ENCODE measurements around the gene LMNA.

DNA sequence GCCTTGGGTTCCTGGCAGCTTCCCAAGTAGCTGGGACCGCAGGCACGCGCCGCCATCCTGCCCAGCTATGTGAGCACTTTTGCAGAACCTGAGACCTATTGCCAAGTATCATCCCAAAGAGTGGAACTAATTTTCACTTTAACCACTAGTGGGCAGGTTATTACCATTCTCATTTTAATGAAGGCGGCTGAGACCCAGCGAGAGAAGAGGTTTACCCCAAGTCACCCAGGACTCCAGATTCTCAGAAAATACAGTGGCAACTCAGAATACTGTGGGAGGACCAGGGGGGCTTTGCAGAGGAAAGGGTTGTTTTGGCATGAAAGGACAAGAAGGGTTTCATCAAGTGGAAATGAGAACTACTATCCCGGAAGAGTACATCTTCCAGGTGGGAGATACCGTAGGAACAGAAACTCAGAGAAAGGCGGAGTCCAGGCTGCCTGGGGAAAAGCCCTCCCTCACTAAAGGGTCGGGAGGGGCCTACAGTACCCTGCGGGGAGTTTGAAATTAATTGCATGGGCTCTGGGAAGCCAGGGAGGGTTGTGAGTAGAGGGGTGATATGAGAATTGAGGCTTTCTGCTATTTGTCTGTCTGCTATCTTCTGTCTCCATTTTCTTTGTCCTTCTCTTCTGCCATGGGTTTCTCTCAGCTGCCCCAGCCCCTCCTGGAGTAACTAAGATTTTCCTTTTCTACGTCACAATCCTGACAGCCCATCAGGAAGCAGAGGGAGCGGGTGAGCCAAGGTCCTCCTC is 31.7 kb downstream of the LMNA start:
- TF ChIP-seq, protein P1, sequence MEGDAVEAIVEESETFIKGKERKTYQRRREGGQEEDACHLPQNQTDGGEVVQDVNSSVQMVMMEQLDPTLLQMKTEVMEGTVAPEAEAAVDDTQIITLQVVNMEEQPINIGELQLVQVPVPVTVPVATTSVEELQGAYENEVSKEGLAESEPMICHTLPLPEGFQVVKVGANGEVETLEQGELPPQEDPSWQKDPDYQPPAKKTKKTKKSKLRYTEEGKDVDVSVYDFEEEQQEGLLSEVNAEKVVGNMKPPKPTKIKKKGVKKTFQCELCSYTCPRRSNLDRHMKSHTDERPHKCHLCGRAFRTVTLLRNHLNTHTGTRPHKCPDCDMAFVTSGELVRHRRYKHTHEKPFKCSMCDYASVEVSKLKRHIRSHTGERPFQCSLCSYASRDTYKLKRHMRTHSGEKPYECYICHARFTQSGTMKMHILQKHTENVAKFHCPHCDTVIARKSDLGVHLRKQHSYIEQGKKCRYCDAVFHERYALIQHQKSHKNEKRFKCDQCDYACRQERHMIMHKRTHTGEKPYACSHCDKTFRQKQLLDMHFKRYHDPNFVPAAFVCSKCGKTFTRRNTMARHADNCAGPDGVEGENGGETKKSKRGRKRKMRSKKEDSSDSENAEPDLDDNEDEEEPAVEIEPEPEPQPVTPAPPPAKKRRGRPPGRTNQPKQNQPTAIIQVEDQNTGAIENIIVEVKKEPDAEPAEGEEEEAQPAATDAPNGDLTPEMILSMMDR (IDR thresholded peaks at IDR 0.05 in 8 of 11, conservative IDR thresholded peaks at IDR 0.05 in 3 of 11), result peak; percentile 60 to 89 (median 79)
- TF ChIP-seq POLR2A (IDR thresholded peaks at IDR 0.05) (no peak), POLR2AphosphoS5 (IDR thresholded peaks at IDR 0.05) (peak in 2 of 3 donors; percentile 62 to 67)

Measured in spleen (tissue), 7 donors.